ENCODE measurements around the gene MEGF9. TPM values are rescaled to one million over a fixed set of nuclear protein-coding genes. Genes with fewer than 3 reads are reported as not detected.

The MEGF9 gene
- polyA plus RNA-seq, 1 of the 3 experiments (the other 2 are of a cell fraction) = 1.8 TPM

GRCh38 chr9:120571443-120572257, 142.6 kb downstream of the MEGF9 start:
- H3K4me2 ChIP-seq = no peak overlapping the region
- DNase-seq = peak; percentile 36
- H3K79me2 ChIP-seq (ENCODE audit: insufficient read depth) = peaks cover 53% of the 10 kb centered on the region
- no peaks in the 10 kb centered on the region for H3K27me3 ChIP-seq (ENCODE audit: insufficient read depth)
- no peak overlapping the region for H3K9ac ChIP-seq
- peak overlapping the region in 1 of 2 experiments; percentile 67; a peak in 2 of 4 replicates for H3K27ac ChIP-seq (ENCODE audit: low read depth in 2 of 2, low read length in 1 of 2)
- TF ChIP-seq NFIC (IDR thresholded peaks at IDR 0.05; ENCODE audit: borderline replicate concordance) = no peak; the same call in 1 of the 2 replicates
- no peak for TF ChIP-seq MEF2A (IDR thresholded peaks at IDR 0.05; ENCODE audit: borderline replicate concordance, low read depth)
- TF ChIP-seq FOSL2 (IDR thresholded peaks at IDR 0.05; ENCODE audit: borderline replicate concordance, low read depth) = no peak
- no peak for TF ChIP-seq RCOR1 (IDR thresholded peaks at IDR 0.05; ENCODE audit: low read length)
- no peak for TF ChIP-seq MAX (IDR thresholded peaks at IDR 0.05; ENCODE audit: low read depth)
- no peak for TF ChIP-seq EP300 (IDR thresholded peaks at IDR 0.05; ENCODE audit: borderline replicate concordance in 1 of 2, low read depth in 1 of 2, low read length in 1 of 2)
- no peak for TF ChIP-seq SMC3 (IDR thresholded peaks at IDR 0.05; ENCODE audit: low read depth, low read length)
- no peak for TF ChIP-seq RAD21 (IDR thresholded peaks at IDR 0.05; ENCODE audit: low read length)
- TF ChIP-seq, protein P1, sequence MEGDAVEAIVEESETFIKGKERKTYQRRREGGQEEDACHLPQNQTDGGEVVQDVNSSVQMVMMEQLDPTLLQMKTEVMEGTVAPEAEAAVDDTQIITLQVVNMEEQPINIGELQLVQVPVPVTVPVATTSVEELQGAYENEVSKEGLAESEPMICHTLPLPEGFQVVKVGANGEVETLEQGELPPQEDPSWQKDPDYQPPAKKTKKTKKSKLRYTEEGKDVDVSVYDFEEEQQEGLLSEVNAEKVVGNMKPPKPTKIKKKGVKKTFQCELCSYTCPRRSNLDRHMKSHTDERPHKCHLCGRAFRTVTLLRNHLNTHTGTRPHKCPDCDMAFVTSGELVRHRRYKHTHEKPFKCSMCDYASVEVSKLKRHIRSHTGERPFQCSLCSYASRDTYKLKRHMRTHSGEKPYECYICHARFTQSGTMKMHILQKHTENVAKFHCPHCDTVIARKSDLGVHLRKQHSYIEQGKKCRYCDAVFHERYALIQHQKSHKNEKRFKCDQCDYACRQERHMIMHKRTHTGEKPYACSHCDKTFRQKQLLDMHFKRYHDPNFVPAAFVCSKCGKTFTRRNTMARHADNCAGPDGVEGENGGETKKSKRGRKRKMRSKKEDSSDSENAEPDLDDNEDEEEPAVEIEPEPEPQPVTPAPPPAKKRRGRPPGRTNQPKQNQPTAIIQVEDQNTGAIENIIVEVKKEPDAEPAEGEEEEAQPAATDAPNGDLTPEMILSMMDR (IDR thresholded peaks at IDR 0.05) = no peak
- TF ChIP-seq FOXM1 (IDR thresholded peaks at IDR 0.05; ENCODE audit: low read depth) = no peak
- TF ChIP-seq MXI1 (IDR thresholded peaks at IDR 0.05; ENCODE audit: low read depth, low read length) = 0 out of 2 replicates have a peak, but pooled peaks have one; percentile 37
- TF ChIP-seq USF2 (IDR thresholded peaks at IDR 0.05; ENCODE audit: borderline replicate concordance, low read depth, low read length) = no peak
- no peak for TF ChIP-seq POLR2AphosphoS5 (IDR thresholded peaks at IDR 0.05; ENCODE audit: low read depth, low read length)
- TF ChIP-seq USF1 (IDR thresholded peaks at IDR 0.05; ENCODE audit: borderline replicate concordance, low read depth) = no peak
- no peak for TF ChIP-seq NRF1 (IDR thresholded peaks at IDR 0.05; ENCODE audit: low read depth, low read length)
- no peak for TF ChIP-seq RXRA (IDR thresholded peaks at IDR 0.05; ENCODE audit: borderline replicate concordance, low read depth)
- TF ChIP-seq, protein P2, sequence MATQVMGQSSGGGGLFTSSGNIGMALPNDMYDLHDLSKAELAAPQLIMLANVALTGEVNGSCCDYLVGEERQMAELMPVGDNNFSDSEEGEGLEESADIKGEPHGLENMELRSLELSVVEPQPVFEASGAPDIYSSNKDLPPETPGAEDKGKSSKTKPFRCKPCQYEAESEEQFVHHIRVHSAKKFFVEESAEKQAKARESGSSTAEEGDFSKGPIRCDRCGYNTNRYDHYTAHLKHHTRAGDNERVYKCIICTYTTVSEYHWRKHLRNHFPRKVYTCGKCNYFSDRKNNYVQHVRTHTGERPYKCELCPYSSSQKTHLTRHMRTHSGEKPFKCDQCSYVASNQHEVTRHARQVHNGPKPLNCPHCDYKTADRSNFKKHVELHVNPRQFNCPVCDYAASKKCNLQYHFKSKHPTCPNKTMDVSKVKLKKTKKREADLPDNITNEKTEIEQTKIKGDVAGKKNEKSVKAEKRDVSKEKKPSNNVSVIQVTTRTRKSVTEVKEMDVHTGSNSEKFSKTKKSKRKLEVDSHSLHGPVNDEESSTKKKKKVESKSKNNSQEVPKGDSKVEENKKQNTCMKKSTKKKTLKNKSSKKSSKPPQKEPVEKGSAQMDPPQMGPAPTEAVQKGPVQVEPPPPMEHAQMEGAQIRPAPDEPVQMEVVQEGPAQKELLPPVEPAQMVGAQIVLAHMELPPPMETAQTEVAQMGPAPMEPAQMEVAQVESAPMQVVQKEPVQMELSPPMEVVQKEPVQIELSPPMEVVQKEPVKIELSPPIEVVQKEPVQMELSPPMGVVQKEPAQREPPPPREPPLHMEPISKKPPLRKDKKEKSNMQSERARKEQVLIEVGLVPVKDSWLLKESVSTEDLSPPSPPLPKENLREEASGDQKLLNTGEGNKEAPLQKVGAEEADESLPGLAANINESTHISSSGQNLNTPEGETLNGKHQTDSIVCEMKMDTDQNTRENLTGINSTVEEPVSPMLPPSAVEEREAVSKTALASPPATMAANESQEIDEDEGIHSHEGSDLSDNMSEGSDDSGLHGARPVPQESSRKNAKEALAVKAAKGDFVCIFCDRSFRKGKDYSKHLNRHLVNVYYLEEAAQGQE (IDR thresholded peaks at IDR 0.05; ENCODE audit: low read depth, low read length) = no peak
- TF ChIP-seq CHD2 (IDR thresholded peaks at IDR 0.05; ENCODE audit: low read length, partially characterized antibody) = no peak
- TF ChIP-seq, protein P3, sequence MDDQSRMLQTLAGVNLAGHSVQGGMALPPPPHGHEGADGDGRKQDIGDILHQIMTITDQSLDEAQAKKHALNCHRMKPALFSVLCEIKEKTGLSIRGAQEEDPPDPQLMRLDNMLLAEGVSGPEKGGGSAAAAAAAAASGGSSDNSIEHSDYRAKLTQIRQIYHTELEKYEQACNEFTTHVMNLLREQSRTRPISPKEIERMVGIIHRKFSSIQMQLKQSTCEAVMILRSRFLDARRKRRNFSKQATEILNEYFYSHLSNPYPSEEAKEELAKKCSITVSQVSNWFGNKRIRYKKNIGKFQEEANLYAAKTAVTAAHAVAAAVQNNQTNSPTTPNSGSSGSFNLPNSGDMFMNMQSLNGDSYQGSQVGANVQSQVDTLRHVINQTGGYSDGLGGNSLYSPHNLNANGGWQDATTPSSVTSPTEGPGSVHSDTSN (IDR thresholded peaks at IDR 0.05) = 0 out of 2 replicates have a peak, but pooled peaks have one; percentile 21
- TF ChIP-seq TCF12 (IDR thresholded peaks at IDR 0.05) = peak; percentile 42; the same call in 1 of the 2 replicates
- TF ChIP-seq EZH2phosphoT487 (IDR thresholded peaks at IDR 0.05; ENCODE audit: borderline replicate concordance, low read depth) = no peak
- no peak for TF ChIP-seq TAF1 (IDR thresholded peaks at IDR 0.05; ENCODE audit: borderline replicate concordance, low read depth, low read length)
- no peak for TF ChIP-seq GABPA (IDR thresholded peaks at IDR 0.05; ENCODE audit: low read depth)
- H4K20me1 ChIP-seq (ENCODE audit: insufficient read depth) = peaks cover 6% of the 10 kb centered on the region; the same call in 1 of the 2 replicates
- H2AFZ ChIP-seq (ENCODE audit: low read depth) = no peak overlapping the region
- ChIA-PET CTCF (interaction anchor here (1.0 kb wide), 1 partner anchor 95 kb away, joined by 3 read pairs; no protein-coding TSS in a partner anchor), POLR2A (interaction anchor here (1.0 kb wide), 1 partner anchor 143 kb away, joined by 3 read pairs; the partner anchor contains the start of gene MEGF9)
- no peaks in the 10 kb centered on the region for H3K9me3 ChIP-seq
- WGBS (ENCODE audit: low lambda C conversion rate) = 83% methylated on average over 10 of the region's 11 CpGs
- H3K36me3 ChIP-seq (replicated peaks in 1 of 2; ENCODE audit: control insufficient read depth in 1 of 2, insufficient read depth in 2 of 2, low read length in 1 of 2) = peaks cover 28 to 38% of the 10 kb centered on the region in 2 experiments
- H3K4me3 ChIP-seq (ENCODE audit: low read depth in 2 of 2, low read length in 1 of 2) = no peak overlapping the region
- peaks cover 0 to 16% of the 10 kb centered on the region in 2 experiments; a peak in 2 of 4 replicates for H3K4me1 ChIP-seq (ENCODE audit: control insufficient read depth in 1 of 2, insufficient read depth in 2 of 2, low read depth in 1 of 2, low read length in 1 of 2)
- H3K9me2 ChIP-seq = no peaks in the 10 kb centered on the region
- H3F3A ChIP-seq (replicated peaks; ENCODE audit: insufficient read depth) = peaks cover 3% of the 10 kb centered on the region

All from SK-N-SH (cell line).